Activated T-cell treated with anti-CD3 and anti-CD28 coated beads for 24 hours (primary cell): ENCODE measurements around the gene ANKRD17.
"Not testable (repeated sequence)": the region's sequence is repeated elsewhere in the genome, so short reads cannot be mapped to it uniquely, and the experiment has no call there.

Experiments used
- DNase-seq: peaks from one replicate; pipeline ENCODE4 v3.0.0-alpha.2; 2020; ENCODE audit warnings: low read depth

The ANKRD17 gene

GRCh38 chr4:73258686-73259570 is at the start of gene ANKRD17:
ANKRD17 (minus strand) TSS chr4:73258798; CDS start chr4:73258668, 130 bp downstream.
- peak; percentile 91 for DNase-seq

GRCh38 chr4:73308286-73308685 is 49.7 kb upstream of the ANKRD17 start:
- DNase-seq: no peak

GRCh38 chr4:73303711-73304110 is 45.1 kb upstream of the ANKRD17 start:
- DNase-seq: no peak

- DNase-seq: no peak
Measured at GRCh38 chr4:73299548-73300280, 41.1 kb upstream of the ANKRD17 start.

- DNase-seq: not testable (repeated sequence)
Measured at GRCh38 chr4:73292661-73293060, 34.1 kb upstream of the ANKRD17 start.

GRCh38 chr4:73281982-73282381 is 23.4 kb upstream of the ANKRD17 start:
- no peak for DNase-seq

GRCh38 chr4:73281396-73281795 is 22.8 kb upstream of the ANKRD17 start:
- no peak for DNase-seq

GRCh38 chr4:73277201-73277600 is 18.6 kb upstream of the ANKRD17 start:
- DNase-seq: no peak

GRCh38 chr4:73275318-73275654 is 16.7 kb upstream of the ANKRD17 start:
- no peak for DNase-seq

- DNase-seq: no peak
Measured at GRCh38 chr4:73272816-73273215, 14.2 kb upstream of the ANKRD17 start.

- no peak for DNase-seq
Measured at GRCh38 chr4:73267050-73267449, 8.5 kb upstream of the ANKRD17 start.

GRCh38 chr4:73259571-73260090 is 1.0 kb upstream of the ANKRD17 start:
- peak; percentile 21 for DNase-seq

GRCh38 chr4:73258436-73258685 is 237 bp downstream of the ANKRD17 start:
- no peak for DNase-seq

- no peak for DNase-seq
Measured at GRCh38 chr4:73257651-73258435, 755 bp downstream of the ANKRD17 start.

- DNase-seq: peak; percentile 45
Measured at GRCh38 chr4:73257234-73257633, 1.4 kb downstream of the ANKRD17 start.

- DNase-seq: not testable (repeated sequence)
Measured at GRCh38 chr4:73255847-73256246, 2.8 kb downstream of the ANKRD17 start.

- no peak for DNase-seq
Measured at GRCh38 chr4:73252001-73252400, 6.6 kb downstream of the ANKRD17 start.

GRCh38 chr4:73251384-73251783 is 7.2 kb downstream of the ANKRD17 start:
- no peak for DNase-seq

GRCh38 chr4:73250642-73251041 is 8.0 kb downstream of the ANKRD17 start:
- no peak for DNase-seq

- DNase-seq: no peak
Measured at GRCh38 chr4:73248821-73249220, 9.8 kb downstream of the ANKRD17 start.

- DNase-seq: no peak
Measured at GRCh38 chr4:73248416-73248815, 10.2 kb downstream of the ANKRD17 start.

GRCh38 chr4:73247100-73247499 is 11.5 kb downstream of the ANKRD17 start:
- no peak for DNase-seq

GRCh38 chr4:73245955-73246354 is 12.6 kb downstream of the ANKRD17 start:
- DNase-seq: no peak
